Activated CD8-positive, alpha-beta memory T cell treated with anti-CD3 and anti-CD28 coated beads for 24 hours (primary cell): Measurements from ENCODE around the gene B3GNT7.
"Not testable (repeated sequence)": the region's sequence is repeated elsewhere in the genome, so short reads cannot be mapped to it uniquely, and the experiment has no call there.

Experiments
- DNase-seq: peaks from one replicate; pipeline ENCODE4 v3.0.0-alpha.2; 2020

Gene B3GNT7

GRCh38 chr2:231405601-231406367 lies 10.3 kb downstream of the B3GNT7 start:
- not testable (repeated sequence) for DNase-seq

GRCh38 chr2:231407686-231408085 lies 12.2 kb downstream of the B3GNT7 start:
- not testable (repeated sequence) for DNase-seq

GRCh38 chr2:231408304-231408703 lies 12.8 kb downstream of the B3GNT7 start:
- not testable (repeated sequence) for DNase-seq

- no peak for DNase-seq
These were observed 14.3 kb downstream of the B3GNT7 start for GRCh38 chr2:231409776-231410175.

GRCh38 chr2:231410293-231411004 lies 14.9 kb downstream of the B3GNT7 start:
- no peak for DNase-seq

GRCh38 chr2:231411237-231411636 lies 15.7 kb downstream of the B3GNT7 start:
- DNase-seq: no peak

- peak; percentile 93 for DNase-seq
These were observed 16.5 kb downstream of the B3GNT7 start for GRCh38 chr2:231411831-231412617.

GRCh38 chr2:231412618-231412963 lies 17.1 kb downstream of the B3GNT7 start:
- no peak for DNase-seq

- no peak for DNase-seq
These were observed 17.9 kb downstream of the B3GNT7 start for GRCh38 chr2:231413456-231413855.

- DNase-seq: no peak
These were observed 18.5 kb downstream of the B3GNT7 start for GRCh38 chr2:231413921-231414476.

GRCh38 chr2:231415029-231415428 lies 19.5 kb downstream of the B3GNT7 start:
- DNase-seq: no peak

- DNase-seq: no peak
These were observed 23.5 kb downstream of the B3GNT7 start for GRCh38 chr2:231418820-231419640.

- DNase-seq: no peak
These were observed 25.6 kb downstream of the B3GNT7 start for GRCh38 chr2:231421051-231421580.

GRCh38 chr2:231422056-231422455 lies 26.5 kb downstream of the B3GNT7 start:
- DNase-seq: no peak

GRCh38 chr2:231423176-231423575 lies 27.7 kb downstream of the B3GNT7 start:
- DNase-seq: no peak

GRCh38 chr2:231425291-231425810 lies 29.8 kb downstream of the B3GNT7 start:
- DNase-seq: no peak

GRCh38 chr2:231425811-231426703 lies 30.5 kb downstream of the B3GNT7 start:
- peak; percentile 79 for DNase-seq

- no peak for DNase-seq
These were observed 31.6 kb downstream of the B3GNT7 start for GRCh38 chr2:231427116-231427515.

GRCh38 chr2:231429152-231429551 lies 33.6 kb downstream of the B3GNT7 start:
- DNase-seq: no peak

- DNase-seq: no peak
These were observed 34.4 kb downstream of the B3GNT7 start for GRCh38 chr2:231429901-231430300.

- not testable (repeated sequence) for DNase-seq
These were observed 34.9 kb downstream of the B3GNT7 start for GRCh38 chr2:231430437-231430836.
